ENCODE data around the gene GBGT1. TPM values are rescaled to one million over a fixed set of nuclear protein-coding genes. Genes with fewer than 3 reads are reported as not detected.
A peak's percentile ranks its signal among the peaks of the same experiment; 100 is the strongest.

GBGT1 gene
- total RNA-seq, 1 donor from 2014 or later, result 32.8 TPM

DNA sequence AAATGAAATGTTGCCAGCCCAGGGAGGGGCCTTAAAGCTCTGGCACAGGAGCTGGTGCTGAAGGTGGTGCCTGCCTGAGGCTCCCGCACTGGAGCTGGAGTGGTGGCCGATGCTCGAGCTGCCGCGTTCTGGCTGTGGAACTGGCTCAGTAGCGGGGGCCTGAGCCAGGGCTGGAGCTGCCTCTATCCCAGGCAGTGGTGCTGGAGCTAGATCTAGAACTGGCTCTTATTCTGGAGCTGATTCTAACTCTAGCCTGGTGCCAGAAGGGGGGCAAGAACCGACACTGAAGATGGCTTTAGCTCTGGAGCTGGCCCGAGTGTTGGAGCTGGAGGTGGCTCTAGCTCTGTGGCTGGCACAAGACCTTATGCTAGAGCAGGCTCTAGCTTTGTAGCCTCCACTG, 26.1 kb upstream of the GBGT1 start:
- H3K4me1 Mint-ChIP-seq, result peaks cover 1% of the 10 kb centered on the region
- peak in 1 of 2 experiments; percentile 36 for DNase-seq (ENCODE audit: low spot score in 2 of 2, unreplicated experiment in 2 of 2)
- no peaks in the 10 kb centered on the region for H3K36me3 Mint-ChIP-seq
- TF ChIP-seq, protein P1, sequence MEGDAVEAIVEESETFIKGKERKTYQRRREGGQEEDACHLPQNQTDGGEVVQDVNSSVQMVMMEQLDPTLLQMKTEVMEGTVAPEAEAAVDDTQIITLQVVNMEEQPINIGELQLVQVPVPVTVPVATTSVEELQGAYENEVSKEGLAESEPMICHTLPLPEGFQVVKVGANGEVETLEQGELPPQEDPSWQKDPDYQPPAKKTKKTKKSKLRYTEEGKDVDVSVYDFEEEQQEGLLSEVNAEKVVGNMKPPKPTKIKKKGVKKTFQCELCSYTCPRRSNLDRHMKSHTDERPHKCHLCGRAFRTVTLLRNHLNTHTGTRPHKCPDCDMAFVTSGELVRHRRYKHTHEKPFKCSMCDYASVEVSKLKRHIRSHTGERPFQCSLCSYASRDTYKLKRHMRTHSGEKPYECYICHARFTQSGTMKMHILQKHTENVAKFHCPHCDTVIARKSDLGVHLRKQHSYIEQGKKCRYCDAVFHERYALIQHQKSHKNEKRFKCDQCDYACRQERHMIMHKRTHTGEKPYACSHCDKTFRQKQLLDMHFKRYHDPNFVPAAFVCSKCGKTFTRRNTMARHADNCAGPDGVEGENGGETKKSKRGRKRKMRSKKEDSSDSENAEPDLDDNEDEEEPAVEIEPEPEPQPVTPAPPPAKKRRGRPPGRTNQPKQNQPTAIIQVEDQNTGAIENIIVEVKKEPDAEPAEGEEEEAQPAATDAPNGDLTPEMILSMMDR (IDR thresholded peaks at IDR 0.05; ENCODE audit: unreplicated experiment), result no peak
- no peaks in the 10 kb centered on the region for H3K9me3 Mint-ChIP-seq
- H3K27me3 Mint-ChIP-seq (ENCODE audit: low read depth), result peaks cover 53% of the 10 kb centered on the region
- H3K27ac Mint-ChIP-seq, result no peak overlapping the region
- H3K4me3 Mint-ChIP-seq, result no peak overlapping the region

DNA sequence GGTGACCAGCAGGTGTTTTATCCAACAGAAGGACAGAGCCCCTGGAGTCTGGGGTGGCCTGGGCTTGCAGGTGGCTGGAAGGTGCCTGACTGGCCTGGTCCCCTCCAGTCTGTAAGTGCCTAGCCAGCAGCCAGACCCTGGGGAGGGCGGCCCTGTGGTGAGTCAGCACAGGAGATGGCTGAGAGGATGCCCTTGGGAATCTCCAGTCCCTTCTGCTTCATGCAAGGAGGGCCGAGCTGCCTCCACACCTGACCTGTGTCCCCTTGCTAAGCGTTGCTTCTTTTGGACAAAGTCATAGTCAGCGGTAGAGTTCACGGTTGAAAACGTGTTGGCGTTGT, 25.1 kb upstream of the GBGT1 start:
- H3K27me3 Mint-ChIP-seq (ENCODE audit: low read depth), result peaks cover 53% of the 10 kb centered on the region
- H3K9me3 Mint-ChIP-seq, result no peaks in the 10 kb centered on the region

DNA sequence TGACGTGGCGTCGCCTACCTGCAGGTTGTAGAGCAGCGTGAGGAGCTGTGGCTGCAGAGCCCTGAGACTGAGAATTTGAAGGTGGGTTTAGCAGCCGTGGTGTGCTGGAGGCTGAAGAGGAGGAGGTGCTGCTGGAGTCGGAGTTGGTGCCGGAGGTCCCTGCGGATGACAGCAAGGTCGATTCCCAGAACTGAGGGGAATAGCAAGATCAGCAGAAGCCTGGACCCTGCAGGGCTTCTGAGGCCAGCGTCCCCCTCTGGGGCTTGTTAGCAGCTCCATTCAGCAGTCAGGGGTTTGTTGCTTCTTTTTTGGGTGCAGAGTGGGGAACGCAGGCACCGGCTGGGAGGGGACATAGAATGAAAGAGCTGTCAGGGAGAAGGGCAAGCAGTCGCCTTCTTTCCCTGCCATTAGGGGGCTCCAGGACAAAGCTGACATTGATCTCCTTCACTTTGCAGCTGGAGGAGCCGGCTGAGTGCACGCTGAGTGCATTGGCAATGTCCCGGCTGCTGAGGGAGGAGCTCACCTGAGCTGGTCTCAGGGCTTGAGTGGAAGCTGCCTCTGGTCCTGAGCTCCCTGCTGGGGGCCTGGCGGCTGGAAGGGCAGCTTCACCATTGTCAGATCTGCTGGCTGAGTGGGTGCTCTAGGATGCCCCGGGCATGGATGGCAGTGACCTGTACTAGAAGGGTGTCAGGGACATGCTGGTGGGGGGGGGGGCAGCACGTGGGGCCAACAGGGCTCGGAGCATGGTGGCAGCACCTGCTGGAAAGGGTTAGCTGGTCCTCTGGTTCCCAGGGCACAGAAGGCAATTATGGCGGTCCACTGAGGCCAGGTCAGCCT, 24.5 kb upstream of the GBGT1 start:
- Mint-ChIP-seq H3K36me3 (no peaks in the 10 kb centered on the region), H3K4me1 (peaks cover 2% of the 10 kb centered on the region), H3K9me3 (no peaks in the 10 kb centered on the region), H3K27me3 (ENCODE audit: low read depth) (peaks cover 53% of the 10 kb centered on the region), H3K27ac (no peak overlapping the region), H3K4me3 (no peak overlapping the region)
- DNase-seq (ENCODE audit: low spot score in 2 of 2, unreplicated experiment in 2 of 2), result peak in 1 of 2 experiments; percentile 42
- TF ChIP-seq, protein P1 (IDR thresholded peaks at IDR 0.05; ENCODE audit: unreplicated experiment), result no peak

More for the DNA sequence above, 25.1 kb upstream of the GBGT1 start:
- no peaks in the 10 kb centered on the region for H3K36me3 Mint-ChIP-seq
- TF ChIP-seq, protein P1 (IDR thresholded peaks at IDR 0.05; ENCODE audit: unreplicated experiment), result no peak
- H3K4me3 Mint-ChIP-seq, result no peak overlapping the region
- peaks cover 2% of the 10 kb centered on the region for H3K4me1 Mint-ChIP-seq
- DNase-seq (ENCODE audit: low spot score in 2 of 2, unreplicated experiment in 2 of 2), result peak in 1 of 2 experiments; percentile 32
- H3K27ac Mint-ChIP-seq, result no peak overlapping the region

DNA sequence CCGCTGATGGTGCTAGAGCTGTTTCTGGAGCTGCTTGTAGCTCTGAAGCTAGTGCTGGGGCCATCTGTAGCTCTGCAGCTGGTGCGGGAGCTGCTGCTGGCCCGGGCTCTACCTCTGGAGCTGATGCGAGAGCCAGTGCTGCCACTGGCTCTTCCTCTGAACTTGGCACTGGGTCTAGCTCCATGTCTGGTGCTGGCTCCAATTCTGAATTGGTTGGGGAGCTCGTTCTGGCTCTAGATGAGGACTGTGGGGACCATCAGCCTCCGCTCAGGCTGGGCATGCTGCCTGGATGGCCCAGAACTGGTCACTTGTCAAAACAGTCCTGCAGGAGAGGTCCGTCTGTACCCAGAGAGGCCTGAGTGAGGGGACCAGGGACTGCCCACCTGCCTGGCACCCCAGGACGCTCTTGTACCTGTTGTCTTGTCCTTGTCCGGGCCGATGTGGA, 23.9 kb upstream of the GBGT1 start:
- no peaks in the 10 kb centered on the region for H3K9me3 Mint-ChIP-seq
- no peak overlapping the region for H3K27ac Mint-ChIP-seq
- H3K4me3 Mint-ChIP-seq, result no peak overlapping the region
- peaks cover 2% of the 10 kb centered on the region for H3K4me1 Mint-ChIP-seq
- H3K27me3 Mint-ChIP-seq (ENCODE audit: low read depth), result peaks cover 53% of the 10 kb centered on the region
- DNase-seq (ENCODE audit: low spot score in 2 of 2, unreplicated experiment in 2 of 2), result peak in 1 of 2 experiments; percentile 35
- TF ChIP-seq, protein P1 (IDR thresholded peaks at IDR 0.05; ENCODE audit: unreplicated experiment), result no peak
- H3K36me3 Mint-ChIP-seq, result no peaks in the 10 kb centered on the region

DNA sequence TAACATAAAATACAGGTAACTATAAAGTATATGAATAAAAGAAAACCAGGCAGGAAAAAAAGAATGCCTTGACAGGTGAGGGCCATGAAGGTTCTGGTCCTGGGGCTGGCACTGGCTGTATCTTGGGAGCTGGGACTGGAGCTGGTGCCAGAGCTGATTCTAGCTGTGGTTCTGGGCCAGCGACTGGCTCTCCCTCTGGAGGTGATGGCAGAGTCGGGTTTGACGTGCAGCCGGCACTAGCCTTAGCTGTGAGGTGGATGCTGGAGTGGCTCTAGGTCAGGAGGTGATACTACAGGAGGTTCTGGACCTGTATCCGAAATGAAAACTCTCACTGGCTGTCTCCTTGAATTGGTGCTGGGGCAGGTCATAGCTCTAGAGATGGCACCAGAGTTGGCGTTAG, 23.0 kb upstream of the GBGT1 start:
- Mint-ChIP-seq H3K36me3 (no peaks in the 10 kb centered on the region), H3K4me3 (no peak overlapping the region), H3K27ac (no peak overlapping the region), H3K4me1 (peaks cover 2% of the 10 kb centered on the region), H3K27me3 (ENCODE audit: low read depth) (peaks cover 52% of the 10 kb centered on the region), H3K9me3 (no peaks in the 10 kb centered on the region)
- TF ChIP-seq, protein P1 (IDR thresholded peaks at IDR 0.05; ENCODE audit: unreplicated experiment), result no peak
- peak in 1 of 2 experiments; percentile 28 for DNase-seq (ENCODE audit: low spot score in 2 of 2, unreplicated experiment in 2 of 2)

All from mesothelial cell of epicardium (in vitro differentiated cells).